ENCODE measurements around the gene NTRK3.

Gene NTRK3

GRCh38 chr15:88219623-88220022 is 36.9 kb downstream of the NTRK3 start:
- no peak for ATAC-seq

More at GRCh38 chr15:88219623-88220022, 36.9 kb downstream of the NTRK3 start:
- no peak for TF ChIP-seq ARNTL (CRISPR knock-in tag; IDR thresholded peaks at IDR 0.05; ENCODE audit: borderline replicate concordance, low read depth)
- TF ChIP-seq ZNF70 (CRISPR knock-in tag; IDR thresholded peaks at IDR 0.05): no peak
- no peak for TF ChIP-seq PPARA (CRISPR knock-in tag; IDR thresholded peaks at IDR 0.05; ENCODE audit: borderline replicate concordance)
- TF ChIP-seq CSRNP3 (CRISPR knock-in tag; IDR thresholded peaks at IDR 0.05): no peak
- no peak for TF ChIP-seq ZFP3 (CRISPR knock-in tag; IDR thresholded peaks at IDR 0.05)
- no peak for TF ChIP-seq BACH2 (CRISPR knock-in tag; IDR thresholded peaks at IDR 0.05; ENCODE audit: borderline replicate concordance)
- TF ChIP-seq ISL1 (CRISPR knock-in tag; IDR thresholded peaks at IDR 0.05): no peak
- TF ChIP-seq TCF4 (CRISPR knock-in tag; IDR thresholded peaks at IDR 0.05; ENCODE audit: borderline replicate concordance): no peak
- no peak for TF ChIP-seq POU6F1 (CRISPR knock-in tag; IDR thresholded peaks at IDR 0.05; ENCODE audit: borderline replicate concordance, low read depth)
- TF ChIP-seq GLIS3 (CRISPR knock-in tag; IDR thresholded peaks at IDR 0.05): no peak
- no peak for TF ChIP-seq ZNF565 (CRISPR knock-in tag; conservative IDR thresholded peaks at IDR 0.05; ENCODE audit: low read depth)
- no peak for TF ChIP-seq SNAI2 (CRISPR knock-in tag; IDR thresholded peaks at IDR 0.05)
- TF ChIP-seq CREB5 (CRISPR knock-in tag; IDR thresholded peaks at IDR 0.05; ENCODE audit: low read depth): no peak
- no peak for TF ChIP-seq OSR1 (CRISPR knock-in tag; IDR thresholded peaks at IDR 0.05)
- no peak for TF ChIP-seq PATZ1 (CRISPR knock-in tag; IDR thresholded peaks at IDR 0.05; ENCODE audit: borderline replicate concordance)
- TF ChIP-seq TOX (CRISPR knock-in tag; IDR thresholded peaks at IDR 0.05; ENCODE audit: borderline replicate concordance): no peak
- no peak for TF ChIP-seq RARB (CRISPR knock-in tag; IDR thresholded peaks at IDR 0.05)
- no peak for TF ChIP-seq TSHZ2 (CRISPR knock-in tag; IDR thresholded peaks at IDR 0.05)
- TF ChIP-seq ESRRG (CRISPR knock-in tag; IDR thresholded peaks at IDR 0.05): no peak
- no peak for TF ChIP-seq ZNF8 (CRISPR knock-in tag; IDR thresholded peaks at IDR 0.05)

All from SK-N-SH treated with all-trans-retinoic acid at 6 μM for 48 hours (cell line).